Lower leg skin (tissue), 4 donors: ENCODE data around the gene GNAL. TPM values are rescaled to one million over a fixed set of nuclear protein-coding genes. Genes with fewer than 3 reads are reported as not detected.

Source experiments
- DNase-seq, 2 donors: peaks; one replicate each; pipeline ENCODE4 v3.0.0-alpha.2; 2019; ENCODE audit warnings: low spot score in 2 of 2
- H3K4me3 ChIP-seq: fragments of 200-600 bp; sonication (generic); 2 replicates; pipeline ENCODE4 v1.5.1; 2017; ENCODE audit warnings: mild to moderate bottlenecking, low read depth; ENCODE audit not compliant: poor library complexity, severe bottlenecking
- CTCF ChIP-seq, 3 donors: fragments of 450-650 bp; IDR thresholded peaks; one replicate each; pipeline ENCODE4 v1.5.1; 2016; ENCODE audit warnings: antibody characterized with exemption in 3 of 3, mild to moderate bottlenecking in 3 of 3, moderate library complexity in 2 of 3
- POLR2A ChIP-seq, 2 donors: fragments of 450-650 bp; IDR thresholded peaks; one replicate each; pipeline ENCODE4 v1.6.1; 2016 to 2017; ENCODE audit warnings: antibody characterized with exemption in 2 of 2, mild to moderate bottlenecking in 1 of 2, moderate library complexity in 1 of 2
- WGBS, 2 donors: methylation state at CpG; one replicate each; pipeline ENCODE4 v1.1.5; 2018; 5-methylcytosine and 5-hydroxymethylcytosine counted together
- intact Hi-C: fragments of 100-400 bp; cut with DNase I; formaldehyde crosslinking; loops from one replicate; pipeline ENCODE4 v1.15.0; 2023; ENCODE audit warnings: low total_unique reads
- total RNA-seq, 4 donors: library from RNA; depleted of rRNA; stranded (reverse); fragments of >200 nt; gene quantifications; one replicate each; pipeline ENCODE4 v1.1.0, GENCODE V29; 2016

Gene GNAL
- total RNA-seq, 4 donors from 2014 or later, result 12.3 to 15.9 (median 14.5) TPM

- WGBS, 2 donors, result 92 to 93% methylated on average over 7 of the region's 7 CpGs
- intact Hi-C loops, result no loop called here
- no peak for TF ChIP-seq POLR2A (IDR thresholded peaks at IDR 0.05)
- no peak for TF ChIP-seq CTCF (IDR thresholded peaks at IDR 0.05)
- no peak for DNase-seq
- no peak overlapping the region for H3K4me3 ChIP-seq
Measured at GRCh38 chr18:11821208-11821607, 132.1 kb downstream of the GNAL start.

GRCh38 chr18:11821643-11822237, 132.7 kb downstream of the GNAL start:
- 94 to 95% methylated on average over 40 of the region's 40 CpGs for WGBS, 2 donors
- H3K4me3 ChIP-seq, result no peak overlapping the region
- TF ChIP-seq CTCF (IDR thresholded peaks at IDR 0.05) (no peak), POLR2A (IDR thresholded peaks at IDR 0.05) (no peak)
- DNase-seq, result no peak
- intact Hi-C loops, result no loop called here

- TF ChIP-seq POLR2A (IDR thresholded peaks at IDR 0.05), result no peak
- TF ChIP-seq CTCF (IDR thresholded peaks at IDR 0.05), result no peak
- 67 to 73% methylated on average over 5 of the region's 5 CpGs for WGBS, 2 donors
- no peak overlapping the region for H3K4me3 ChIP-seq
- DNase-seq, result no peak
- intact Hi-C loops, result no loop called here
Measured at GRCh38 chr18:11823545-11823944, 134.5 kb downstream of the GNAL start.

GRCh38 chr18:11826836-11827235, 137.8 kb downstream of the GNAL start:
- TF ChIP-seq POLR2A (IDR thresholded peaks at IDR 0.05) (no peak), CTCF (IDR thresholded peaks at IDR 0.05) (no peak)
- no peak overlapping the region for H3K4me3 ChIP-seq
- intact Hi-C loops, result no loop called here
- 83 to 92% methylated on average over 12 of the region's 12 CpGs for whole genome bisulfite sequencing, 2 donors
- DNase-seq, result no peak

- TF ChIP-seq CTCF (IDR thresholded peaks at IDR 0.05) (no peak), POLR2A (IDR thresholded peaks at IDR 0.05) (no peak)
- DNase-seq, result no peak
- intact Hi-C loops, result no loop called here
- 79 to 81% methylated on average over 6 of the region's 6 CpGs for WGBS, 2 donors
- H3K4me3 ChIP-seq, result no peak overlapping the region
Measured at GRCh38 chr18:11828786-11829432, 139.8 kb downstream of the GNAL start.

GRCh38 chr18:11830585-11830984, 141.5 kb downstream of the GNAL start:
- H3K4me3 ChIP-seq, result no peak overlapping the region
- DNase-seq, result no peak
- intact Hi-C loops, result no loop called here
- 93 to 94% methylated on average over 4 of the region's 4 CpGs for WGBS, 2 donors
- TF ChIP-seq CTCF (IDR thresholded peaks at IDR 0.05), result no peak
- TF ChIP-seq POLR2A (IDR thresholded peaks at IDR 0.05), result no peak
